Tibial nerve (tissue), 4 donors: ENCODE results near the gene DCAF10.

Source experiments
- CTCF ChIP-seq, 5 experiments: fragments of 200-600 bp in 3 of 5; fragments of 450-650 bp in 2 of 5; sonication (generic) in 3 of 5; IDR thresholded peaks; one replicate each; pipeline ENCODE4 v1.5.1; 2016 to 2019; ENCODE audit warnings: antibody characterized with exemption in 5 of 5, mild to moderate bottlenecking in 3 of 5, moderate library complexity in 2 of 5
- EP300 ChIP-seq, 2 donors: sonication (generic); formaldehyde crosslinking; IDR thresholded peaks; one replicate each; pipeline ENCODE4 v1.6.1; 2017; ENCODE audit warnings: antibody characterized with exemption in 2 of 2, mild to moderate bottlenecking in 1 of 2
- POLR2A ChIP-seq, 2 donors: fragments of 450-650 bp; IDR thresholded peaks; one replicate each; pipeline ENCODE4 v1.6.1; 2017; ENCODE audit warnings: antibody characterized with exemption in 2 of 2, mild to moderate bottlenecking in 2 of 2, moderate library complexity in 2 of 2

GRCh38 chr9:37905776-37906175 lies 105.2 kb downstream of the DCAF10 start:
- TF ChIP-seq CTCF (IDR thresholded peaks at IDR 0.05) (no peak), EP300 (IDR thresholded peaks at IDR 0.05) (no peak), POLR2A (IDR thresholded peaks at IDR 0.05) (no peak)
